ENCODE measurements around the gene DMP1. TPM values are rescaled to one million over a fixed set of nuclear protein-coding genes. Genes with fewer than 3 reads are reported as not detected.

Gene DMP1
- total and polyA plus RNA-seq, 2 experiments from 2014 or later = 0.27 TPM; not detected in 1

DNA sequence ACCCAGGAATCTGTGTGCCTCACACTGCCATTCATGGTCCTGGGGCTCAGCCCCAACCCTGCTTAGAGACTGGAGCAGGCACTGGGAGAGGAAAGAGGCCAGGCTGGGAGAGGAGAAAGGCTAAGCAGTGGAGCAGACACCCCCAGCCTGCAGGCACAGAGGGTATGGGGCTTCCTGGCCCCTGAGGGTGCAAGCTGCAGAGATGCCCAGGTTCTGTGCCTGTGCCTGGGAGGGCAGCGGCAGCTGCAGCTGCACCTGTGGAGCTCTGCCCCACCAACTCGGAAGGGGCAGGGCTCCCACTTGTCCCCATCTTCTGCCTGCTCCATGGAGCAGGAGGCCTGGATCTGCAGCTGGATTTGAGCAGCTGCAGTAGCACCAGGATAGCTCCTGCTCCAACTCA is 47.9 kb downstream of the DMP1 start (continued):
- TF ChIP-seq, protein P1, sequence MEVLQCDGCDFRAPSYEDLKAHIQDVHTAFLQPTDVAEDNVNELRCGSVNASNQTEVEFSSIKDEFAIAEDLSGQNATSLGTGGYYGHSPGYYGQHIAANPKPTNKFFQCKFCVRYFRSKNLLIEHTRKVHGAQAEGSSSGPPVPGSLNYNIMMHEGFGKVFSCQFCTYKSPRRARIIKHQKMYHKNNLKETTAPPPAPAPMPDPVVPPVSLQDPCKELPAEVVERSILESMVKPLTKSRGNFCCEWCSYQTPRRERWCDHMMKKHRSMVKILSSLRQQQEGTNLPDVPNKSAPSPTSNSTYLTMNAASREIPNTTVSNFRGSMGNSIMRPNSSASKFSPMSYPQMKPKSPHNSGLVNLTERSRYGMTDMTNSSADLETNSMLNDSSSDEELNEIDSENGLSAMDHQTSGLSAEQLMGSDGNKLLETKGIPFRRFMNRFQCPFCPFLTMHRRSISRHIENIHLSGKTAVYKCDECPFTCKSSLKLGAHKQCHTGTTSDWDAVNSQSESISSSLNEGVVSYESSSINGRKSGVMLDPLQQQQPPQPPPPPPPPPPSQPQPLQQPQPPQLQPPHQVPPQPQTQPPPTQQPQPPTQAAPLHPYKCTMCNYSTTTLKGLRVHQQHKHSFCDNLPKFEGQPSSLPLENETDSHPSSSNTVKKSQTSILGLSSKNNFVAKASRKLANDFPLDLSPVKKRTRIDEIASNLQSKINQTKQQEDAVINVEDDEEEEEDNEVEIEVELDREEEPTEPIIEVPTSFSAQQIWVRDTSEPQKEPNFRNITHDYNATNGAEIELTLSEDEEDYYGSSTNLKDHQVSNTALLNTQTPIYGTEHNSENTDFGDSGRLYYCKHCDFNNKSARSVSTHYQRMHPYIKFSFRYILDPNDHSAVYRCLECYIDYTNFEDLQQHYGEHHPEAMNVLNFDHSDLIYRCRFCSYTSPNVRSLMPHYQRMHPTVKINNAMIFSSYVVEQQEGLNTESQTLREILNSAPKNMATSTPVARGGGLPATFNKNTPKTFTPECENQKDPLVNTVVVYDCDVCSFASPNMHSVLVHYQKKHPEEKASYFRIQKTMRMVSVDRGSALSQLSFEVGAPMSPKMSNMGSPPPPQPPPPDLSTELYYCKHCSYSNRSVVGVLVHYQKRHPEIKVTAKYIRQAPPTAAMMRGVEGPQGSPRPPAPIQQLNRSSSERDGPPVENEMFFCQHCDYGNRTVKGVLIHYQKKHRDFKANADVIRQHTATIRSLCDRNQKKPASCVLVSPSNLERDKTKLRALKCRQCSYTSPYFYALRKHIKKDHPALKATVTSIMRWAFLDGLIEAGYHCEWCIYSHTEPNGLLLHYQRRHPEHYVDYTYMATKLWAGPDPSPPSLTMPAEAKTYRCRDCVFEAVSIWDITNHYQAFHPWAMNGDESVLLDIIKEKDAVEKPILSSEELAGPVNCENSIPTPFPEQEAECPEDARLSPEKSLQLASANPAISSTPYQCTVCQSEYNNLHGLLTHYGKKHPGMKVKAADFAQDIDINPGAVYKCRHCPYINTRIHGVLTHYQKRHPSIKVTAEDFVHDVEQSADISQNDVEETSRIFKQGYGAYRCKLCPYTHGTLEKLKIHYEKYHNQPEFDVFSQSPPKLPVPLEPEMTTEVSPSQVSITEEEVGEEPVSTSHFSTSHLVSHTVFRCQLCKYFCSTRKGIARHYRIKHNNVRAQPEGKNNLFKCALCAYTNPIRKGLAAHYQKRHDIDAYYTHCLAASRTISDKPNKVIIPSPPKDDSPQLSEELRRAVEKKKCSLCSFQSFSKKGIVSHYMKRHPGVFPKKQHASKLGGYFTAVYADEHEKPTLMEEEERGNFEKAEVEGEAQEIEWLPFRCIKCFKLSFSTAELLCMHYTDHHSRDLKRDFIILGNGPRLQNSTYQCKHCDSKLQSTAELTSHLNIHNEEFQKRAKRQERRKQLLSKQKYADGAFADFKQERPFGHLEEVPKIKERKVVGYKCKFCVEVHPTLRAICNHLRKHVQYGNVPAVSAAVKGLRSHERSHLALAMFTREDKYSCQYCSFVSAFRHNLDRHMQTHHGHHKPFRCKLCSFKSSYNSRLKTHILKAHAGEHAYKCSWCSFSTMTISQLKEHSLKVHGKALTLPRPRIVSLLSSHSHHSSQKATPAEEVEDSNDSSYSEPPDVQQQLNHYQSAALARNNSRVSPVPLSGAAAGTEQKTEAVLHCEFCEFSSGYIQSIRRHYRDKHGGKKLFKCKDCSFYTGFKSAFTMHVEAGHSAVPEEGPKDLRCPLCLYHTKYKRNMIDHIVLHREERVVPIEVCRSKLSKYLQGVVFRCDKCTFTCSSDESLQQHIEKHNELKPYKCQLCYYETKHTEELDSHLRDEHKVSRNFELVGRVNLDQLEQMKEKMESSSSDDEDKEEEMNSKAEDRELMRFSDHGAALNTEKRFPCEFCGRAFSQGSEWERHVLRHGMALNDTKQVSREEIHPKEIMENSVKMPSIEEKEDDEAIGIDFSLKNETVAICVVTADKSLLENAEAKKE (CRISPR knock-in tag; IDR thresholded peaks at IDR 0.05) = no peak
- no peak for TF ChIP-seq REST (IDR thresholded peaks at IDR 0.05; ENCODE audit: unreplicated experiment)
- no peak for TF ChIP-seq POLR2AphosphoS5 (IDR thresholded peaks at IDR 0.05; ENCODE audit: low read depth)
- TF ChIP-seq ZNF331 (CRISPR knock-in tag; IDR thresholded peaks at IDR 0.05; ENCODE audit: low read depth) = no peak
- TF ChIP-seq CREB1 (CRISPR knock-in tag; IDR thresholded peaks at IDR 0.05; ENCODE audit: low read depth) = no peak
- TF ChIP-seq EZH2phosphoT487 (IDR thresholded peaks at IDR 0.05; ENCODE audit: unreplicated experiment) = no peak

GRCh38 chr4:87698394-87698793 is 48.3 kb downstream of the DMP1 start:
- peaks cover 36% of the 10 kb centered on the region for H3K36me3 Mint-ChIP-seq (ENCODE audit: low read depth)
- no peak overlapping the region for H3K4me3 Mint-ChIP-seq
- no peak for TF ChIP-seq CREB1 (CRISPR knock-in tag; IDR thresholded peaks at IDR 0.05; ENCODE audit: low read depth)
- H3K9me3 Mint-ChIP-seq = peaks cover 42% of the 10 kb centered on the region
- Histone ChIP-seq H2AFZ (no peak overlapping the region), H3K79me2 (replicated peaks; ENCODE audit: insufficient read depth) (no peaks in the 10 kb centered on the region), H3K27ac (ENCODE audit: low read depth) (no peak overlapping the region), H3K4me2 (no peak overlapping the region), H3K4me1 (ENCODE audit: insufficient read depth) (peaks cover 6% of the 10 kb centered on the region; the same call in 1 of the 2 replicates), H3K9me2 (ENCODE audit: insufficient read depth) (peaks cover 1% of the 10 kb centered on the region; the same call in 1 of the 2 replicates), H3F3A (replicated peaks; ENCODE audit: low read depth) (no peaks in the 10 kb centered on the region), H3K27me3 (ENCODE audit: insufficient read depth) (no peaks in the 10 kb centered on the region), H3K4me3 (no peak overlapping the region), H3K36me3 (ENCODE audit: insufficient read depth) (peaks cover 16% of the 10 kb centered on the region), H4K20me1 (replicated peaks; ENCODE audit: insufficient read depth) (no peaks in the 10 kb centered on the region)
- H3K27ac Mint-ChIP-seq = no peak overlapping the region
- peaks cover 8% of the 10 kb centered on the region for H3K4me1 Mint-ChIP-seq
- H3K27me3 Mint-ChIP-seq (ENCODE audit: insufficient read depth, low read depth, poor library complexity) = peaks cover 4% of the 10 kb centered on the region
- no peak for ATAC-seq
- DNase-seq (ENCODE audit: low spot score) = no peak
